Measurements from ENCODE around the gene CD300LD.

DNA sequence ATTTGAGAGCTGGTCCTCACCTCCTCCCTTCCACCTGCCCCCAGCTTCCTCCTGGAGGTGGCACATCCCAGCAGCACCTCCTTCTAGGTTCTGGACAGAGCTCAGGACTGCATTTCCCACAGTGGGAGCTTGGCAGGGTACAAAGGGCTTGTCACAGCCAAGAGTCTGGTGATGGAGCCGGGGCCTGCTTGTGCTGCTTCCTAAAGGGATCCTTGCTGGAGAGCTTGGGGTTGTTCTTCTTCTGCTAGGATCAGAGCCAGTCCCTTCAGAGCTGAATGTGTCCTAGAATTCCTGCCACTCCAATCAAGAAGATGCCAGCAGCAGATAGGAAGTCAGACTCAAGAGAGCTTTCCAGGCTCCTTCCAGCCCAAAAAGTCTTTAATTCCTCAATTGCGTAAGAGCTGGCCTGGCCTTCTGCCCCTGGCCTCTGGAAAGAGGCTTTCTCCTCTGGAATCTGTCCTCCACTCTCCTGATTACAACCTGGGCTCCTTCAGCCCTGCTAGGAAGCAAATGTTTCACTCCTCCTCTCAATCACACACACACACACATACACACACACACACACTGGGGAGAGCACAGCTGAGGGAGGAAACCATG is 27.1 kb upstream of the CD300LD start:
- TF ChIP-seq ZFP3 (CRISPR knock-in tag; IDR thresholded peaks at IDR 0.05) (no peak), ARNTL (CRISPR knock-in tag; IDR thresholded peaks at IDR 0.05; ENCODE audit: borderline replicate concordance, low read depth) (no peak), ZNF70 (CRISPR knock-in tag; IDR thresholded peaks at IDR 0.05) (no peak), BACH2 (CRISPR knock-in tag; IDR thresholded peaks at IDR 0.05; ENCODE audit: borderline replicate concordance) (no peak), OSR1 (CRISPR knock-in tag; IDR thresholded peaks at IDR 0.05) (no peak), TCF4 (CRISPR knock-in tag; IDR thresholded peaks at IDR 0.05; ENCODE audit: borderline replicate concordance) (no peak), ZFP30 (CRISPR knock-in tag; IDR thresholded peaks at IDR 0.05) (no peak), GLIS3 (CRISPR knock-in tag; IDR thresholded peaks at IDR 0.05) (no peak), TOX (CRISPR knock-in tag; IDR thresholded peaks at IDR 0.05; ENCODE audit: borderline replicate concordance) (no peak)
